ENCODE measurements around the gene LKAAEAR1. TPM values are rescaled to one million over a fixed set of nuclear protein-coding genes. Genes with fewer than 3 reads are reported as not detected.

Gene LKAAEAR1
- total and polyA plus RNA-seq, 2 of the 13 experiments (the other 11 are each of a cell fraction or from before 2014, with no cell fraction given) = not detected

DNA sequence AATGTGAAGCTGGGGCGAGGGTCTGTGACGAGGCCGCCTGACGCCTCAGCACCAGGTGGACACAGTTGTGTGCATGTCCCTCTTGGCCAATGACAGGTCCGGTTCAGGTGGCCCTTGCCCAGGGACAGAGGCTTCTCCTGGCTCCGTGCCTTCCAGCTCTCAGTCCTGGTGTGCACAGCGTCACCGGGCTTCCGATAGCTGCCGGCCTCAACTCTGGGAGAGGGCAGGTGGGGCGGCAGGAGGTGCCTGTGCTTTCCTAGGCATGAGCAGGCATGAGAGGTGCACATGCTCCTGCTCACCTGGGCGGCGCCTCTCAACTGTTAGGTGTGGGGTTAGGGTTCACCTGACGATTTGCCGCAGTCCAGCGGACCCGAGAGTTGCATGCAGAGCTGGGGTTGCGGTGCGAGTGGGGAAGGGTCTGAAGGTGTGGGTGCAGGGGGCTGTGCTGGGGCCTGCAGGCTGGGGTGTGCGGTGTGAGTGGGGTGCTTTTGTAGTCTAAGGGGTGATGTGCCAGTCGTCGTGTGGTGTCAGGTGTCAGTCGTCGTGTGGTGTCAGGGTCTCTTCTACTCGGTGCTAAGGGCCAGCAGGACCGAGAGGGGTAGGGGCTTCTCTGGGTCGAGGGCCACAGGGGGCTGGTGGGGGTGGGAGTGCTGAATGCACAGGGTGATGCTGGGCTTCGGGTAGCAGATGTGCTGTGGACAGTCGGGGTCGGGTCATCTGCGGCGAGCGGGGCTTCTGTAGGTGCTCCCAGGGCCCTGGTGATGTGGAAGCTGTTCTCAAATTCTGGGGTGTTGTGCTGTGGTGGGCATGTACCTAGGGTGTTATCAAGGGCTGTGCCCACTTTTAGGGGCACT is 31.0 kb downstream of the LKAAEAR1 start:
- ATAC-seq (peak; percentile 3), FAIRE-seq (no peak), DNase-seq (ENCODE audit: low spot score) (peak; percentile 66)
- 6% methylated on average over 33 of the region's 33 CpGs for WGBS (ENCODE audit: low lambda C conversion rate)
- Histone ChIP-seq H3K4me3 (replicated peaks in 1 of 3; ENCODE audit: insufficient read depth in 1 of 3, low read depth in 2 of 3, low read length in 3 of 3) (peak overlapping the region; percentile 45 to 69 (median 46)), H3K9me3 (ENCODE audit: low read length) (no peaks in the 10 kb centered on the region), H3K4me2 (ENCODE audit: low read depth, low read length) (peak overlapping the region; percentile 87), H3K4me1 (ENCODE audit: insufficient read depth, low read length) (peaks cover 82% of the 10 kb centered on the region), H4K20me1 (ENCODE audit: insufficient read depth, low read length) (no peaks in the 10 kb centered on the region), H2AFZ (ENCODE audit: low read length) (no peak overlapping the region), H3K36me3 (replicated peaks in 1 of 2; ENCODE audit: control insufficient read depth in 1 of 2, insufficient read depth in 2 of 2, low read length in 2 of 2) (no peaks in the 10 kb centered on the region), H3K9ac (ENCODE audit: insufficient read depth, low read depth, low read length) (peak overlapping the region; percentile 66), H3K27ac (ENCODE audit: extremely low read length, insufficient read depth, low read length) (peak overlapping the region; percentile 77), H3K27me3 (ENCODE audit: control insufficient read depth in 1 of 2, insufficient read depth in 2 of 2, low read length in 2 of 2) (no peaks in the 10 kb centered on the region; a peak in 1 of 5 replicates), H3K79me2 (ENCODE audit: insufficient read depth, low read length) (peaks cover 4% of the 10 kb centered on the region)
- in situ Hi-C loops (cut with HindIII; ENCODE audit: extremely low pct_ligation_motif_present, low pct_unique_long_range_greater_than_20kb) (no loop called here), intact Hi-C loops (cut with micrococcal nuclease; ENCODE audit: unreplicated experiment) (no loop called here)
- no TSS peak for BruUV-seq (replicated peaks)
- CTCF ChIA-PET (ENCODE audit: low intra/inter-chr PET ratio, low total read pairs) = interaction anchor here (1.2 to 2.0 kb wide), 2 partner anchors 16 to 67 kb away, joined by 7 to 13 read pairs; no protein-coding TSS in a partner anchor
- POLR2A ChIA-PET = interaction anchor here (0.5 to 9.4 kb wide), 21 partner anchors 9 to 781 kb away, joined by 3 to 252 read pairs (median 6); partner anchors contain the start of genes ARFGAP1, C20orf204, HELZ2 and OPRL1
- TF ChIP-seq, protein P1, sequence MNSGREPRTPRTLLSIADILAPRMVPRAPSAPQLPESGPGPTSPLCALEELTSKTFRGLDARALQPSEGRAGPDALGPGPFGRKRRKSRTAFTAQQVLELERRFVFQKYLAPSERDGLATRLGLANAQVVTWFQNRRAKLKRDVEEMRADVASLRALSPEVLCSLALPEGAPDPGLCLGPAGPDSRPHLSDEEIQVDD (CRISPR knock-in tag; IDR thresholded peaks at IDR 0.05; ENCODE audit: borderline replicate concordance) = peak; percentile 96
- no peak for TF ChIP-seq ZNF337 (CRISPR knock-in tag; IDR thresholded peaks at IDR 0.05; ENCODE audit: borderline replicate concordance, low read depth)
- no peak for TF ChIP-seq MED13 (CRISPR knock-in tag; IDR thresholded peaks at IDR 0.05)
- TF ChIP-seq, protein P2, sequence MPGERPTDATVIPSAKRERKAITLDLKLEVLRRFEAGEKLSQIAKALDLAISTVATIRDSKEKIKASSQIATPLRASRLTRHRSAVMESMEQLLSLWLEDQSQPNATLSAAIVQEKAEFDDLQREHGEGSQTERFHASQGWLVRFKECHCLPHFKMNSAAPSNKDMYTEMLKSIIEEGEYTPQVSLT (CRISPR knock-in tag; IDR thresholded peaks at IDR 0.05; ENCODE audit: borderline replicate concordance, low read depth) = no peak
- TF ChIP-seq KAT7 (CRISPR knock-in tag; IDR thresholded peaks at IDR 0.05; ENCODE audit: borderline replicate concordance) = no peak; the same call in none of the 2 replicates
- no peak for TF ChIP-seq KLF6 (CRISPR knock-in tag; IDR thresholded peaks at IDR 0.05)
- TF ChIP-seq, protein P3, sequence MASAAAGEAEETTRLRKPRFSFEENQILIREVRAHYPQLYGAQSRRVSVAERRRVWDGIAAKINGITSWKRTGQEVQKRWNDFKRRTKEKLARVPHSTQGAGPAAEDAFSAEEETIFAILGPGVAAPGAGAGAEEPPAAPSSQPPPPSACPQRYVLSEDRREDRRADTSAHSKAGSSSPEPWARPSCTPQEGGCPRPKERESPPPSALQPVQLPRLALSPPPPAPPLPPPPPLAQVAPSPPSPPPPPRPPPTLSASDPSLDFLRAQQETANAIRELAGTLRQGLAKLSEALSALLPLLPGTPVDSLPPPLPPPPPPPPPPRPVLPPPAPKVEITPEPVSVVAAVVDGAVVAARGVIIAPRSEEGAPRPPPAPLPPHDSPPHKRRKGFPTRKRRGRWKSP (CRISPR knock-in tag; IDR thresholded peaks at IDR 0.05) = peak; percentile 62; the same call in 1 of the 2 replicates
- TF ChIP-seq JARID2 (CRISPR knock-in tag; IDR thresholded peaks at IDR 0.05; ENCODE audit: insufficient replicate concordance) = no peak
- TF ChIP-seq KDM5A (IDR thresholded peaks at IDR 0.05; ENCODE audit: borderline replicate concordance, low read length) = no peak
- TF ChIP-seq, protein P4, sequence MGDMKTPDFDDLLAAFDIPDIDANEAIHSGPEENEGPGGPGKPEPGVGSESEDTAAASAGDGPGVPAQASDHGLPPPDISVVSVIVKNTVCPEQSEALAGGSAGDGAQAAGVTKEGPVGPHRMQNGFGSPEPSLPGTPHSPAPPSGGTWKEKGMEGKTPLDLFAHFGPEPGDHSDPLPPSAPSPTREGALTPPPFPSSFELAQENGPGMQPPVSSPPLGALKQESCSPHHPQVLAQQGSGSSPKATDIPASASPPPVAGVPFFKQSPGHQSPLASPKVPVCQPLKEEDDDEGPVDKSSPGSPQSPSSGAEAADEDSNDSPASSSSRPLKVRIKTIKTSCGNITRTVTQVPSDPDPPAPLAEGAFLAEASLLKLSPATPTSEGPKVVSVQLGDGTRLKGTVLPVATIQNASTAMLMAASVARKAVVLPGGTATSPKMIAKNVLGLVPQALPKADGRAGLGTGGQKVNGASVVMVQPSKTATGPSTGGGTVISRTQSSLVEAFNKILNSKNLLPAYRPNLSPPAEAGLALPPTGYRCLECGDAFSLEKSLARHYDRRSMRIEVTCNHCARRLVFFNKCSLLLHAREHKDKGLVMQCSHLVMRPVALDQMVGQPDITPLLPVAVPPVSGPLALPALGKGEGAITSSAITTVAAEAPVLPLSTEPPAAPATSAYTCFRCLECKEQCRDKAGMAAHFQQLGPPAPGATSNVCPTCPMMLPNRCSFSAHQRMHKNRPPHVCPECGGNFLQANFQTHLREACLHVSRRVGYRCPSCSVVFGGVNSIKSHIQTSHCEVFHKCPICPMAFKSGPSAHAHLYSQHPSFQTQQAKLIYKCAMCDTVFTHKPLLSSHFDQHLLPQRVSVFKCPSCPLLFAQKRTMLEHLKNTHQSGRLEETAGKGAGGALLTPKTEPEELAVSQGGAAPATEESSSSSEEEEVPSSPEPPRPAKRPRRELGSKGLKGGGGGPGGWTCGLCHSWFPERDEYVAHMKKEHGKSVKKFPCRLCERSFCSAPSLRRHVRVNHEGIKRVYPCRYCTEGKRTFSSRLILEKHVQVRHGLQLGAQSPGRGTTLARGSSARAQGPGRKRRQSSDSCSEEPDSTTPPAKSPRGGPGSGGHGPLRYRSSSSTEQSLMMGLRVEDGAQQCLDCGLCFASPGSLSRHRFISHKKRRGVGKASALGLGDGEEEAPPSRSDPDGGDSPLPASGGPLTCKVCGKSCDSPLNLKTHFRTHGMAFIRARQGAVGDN (CRISPR knock-in tag; IDR thresholded peaks at IDR 0.05) = peak; percentile 99
- TF ChIP-seq, protein P5, sequence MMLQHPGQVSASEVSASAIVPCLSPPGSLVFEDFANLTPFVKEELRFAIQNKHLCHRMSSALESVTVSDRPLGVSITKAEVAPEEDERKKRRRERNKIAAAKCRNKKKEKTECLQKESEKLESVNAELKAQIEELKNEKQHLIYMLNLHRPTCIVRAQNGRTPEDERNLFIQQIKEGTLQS (CRISPR knock-in tag; IDR thresholded peaks at IDR 0.05) = no peak
- TF ChIP-seq, protein P6, sequence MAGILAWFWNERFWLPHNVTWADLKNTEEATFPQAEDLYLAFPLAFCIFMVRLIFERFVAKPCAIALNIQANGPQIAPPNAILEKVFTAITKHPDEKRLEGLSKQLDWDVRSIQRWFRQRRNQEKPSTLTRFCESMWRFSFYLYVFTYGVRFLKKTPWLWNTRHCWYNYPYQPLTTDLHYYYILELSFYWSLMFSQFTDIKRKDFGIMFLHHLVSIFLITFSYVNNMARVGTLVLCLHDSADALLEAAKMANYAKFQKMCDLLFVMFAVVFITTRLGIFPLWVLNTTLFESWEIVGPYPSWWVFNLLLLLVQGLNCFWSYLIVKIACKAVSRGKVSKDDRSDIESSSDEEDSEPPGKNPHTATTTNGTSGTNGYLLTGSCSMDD (CRISPR knock-in tag; IDR thresholded peaks at IDR 0.05) = no peak; the same call in 1 of the 2 replicates
- no peak for TF ChIP-seq TBP (CRISPR knock-in tag; IDR thresholded peaks at IDR 0.05)
- no peak for TF ChIP-seq GFI1 (CRISPR knock-in tag; IDR thresholded peaks at IDR 0.05; ENCODE audit: borderline replicate concordance)
- TF ChIP-seq ZNF496 (CRISPR knock-in tag; IDR thresholded peaks at IDR 0.05; ENCODE audit: insufficient replicate concordance) = no peak

Measured in HepG2 (cell line).